ENCODE data around the gene SCML2. TPM values are rescaled to one million over a fixed set of nuclear protein-coding genes. Genes with fewer than 3 reads are reported as not detected.

SCML2 gene
- total RNA-seq, 2 experiments from 2014 or later = 0.30 to 0.73 TPM

DNA sequence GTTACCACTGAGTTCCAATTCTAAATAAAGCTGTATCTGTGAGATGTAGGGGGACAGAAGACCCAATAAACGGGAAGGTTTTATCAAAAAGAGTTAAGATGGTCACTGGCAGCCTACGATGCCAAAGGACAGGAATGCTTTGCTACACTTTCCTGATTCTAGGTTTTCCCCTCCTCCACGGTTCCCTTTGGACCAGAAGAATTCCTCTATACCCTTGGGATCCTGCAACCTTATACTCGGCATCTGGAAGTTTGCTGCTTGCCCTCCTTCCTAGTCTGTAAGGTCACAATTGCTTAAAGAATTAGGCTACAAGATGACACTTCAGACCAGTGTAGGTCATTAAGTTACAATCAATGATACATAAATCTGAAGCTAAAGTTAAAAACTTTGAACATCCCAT, 64.3 kb downstream of the SCML2 start:
- Histone ChIP-seq H3K36me3 (ENCODE audit: insufficient read depth, low read length) (no peaks in the 10 kb centered on the region), H3K27me3 (ENCODE audit: control insufficient read depth in 1 of 2, insufficient read depth in 2 of 2, low read length in 2 of 2) (no peaks in the 10 kb centered on the region), H3K27ac (ENCODE audit: low read depth in 1 of 2, low read length in 2 of 2) (no peak overlapping the region), H3K4me1 (ENCODE audit: insufficient read depth, low read length) (no peaks in the 10 kb centered on the region), H3K9me3 (ENCODE audit: control insufficient read depth in 1 of 2, insufficient read depth in 1 of 2, low read length in 2 of 2) (peaks cover 0 to 2% of the 10 kb centered on the region in 2 experiments), H3K4me3 (ENCODE audit: low read length) (no peak overlapping the region)
- Mint-ChIP-seq H3K27me3 (no peaks in the 10 kb centered on the region), H3K27ac (no peak overlapping the region), H3K9me3 (no peaks in the 10 kb centered on the region), H3K4me3 (no peak overlapping the region), H3K36me3 (ENCODE audit: low read depth) (no peaks in the 10 kb centered on the region), H3K4me1 (ENCODE audit: low read depth) (no peaks in the 10 kb centered on the region)
- intact Hi-C loops (cut with DNase I, micrococcal nuclease) = no loop called here
- ATAC-seq (ENCODE audit: poor library complexity) = no peak
- POLR2A ChIA-PET = no interaction called here
- no peak for DNase-seq
- CTCF ChIA-PET = no interaction called here
- TF ChIP-seq, protein P1, sequence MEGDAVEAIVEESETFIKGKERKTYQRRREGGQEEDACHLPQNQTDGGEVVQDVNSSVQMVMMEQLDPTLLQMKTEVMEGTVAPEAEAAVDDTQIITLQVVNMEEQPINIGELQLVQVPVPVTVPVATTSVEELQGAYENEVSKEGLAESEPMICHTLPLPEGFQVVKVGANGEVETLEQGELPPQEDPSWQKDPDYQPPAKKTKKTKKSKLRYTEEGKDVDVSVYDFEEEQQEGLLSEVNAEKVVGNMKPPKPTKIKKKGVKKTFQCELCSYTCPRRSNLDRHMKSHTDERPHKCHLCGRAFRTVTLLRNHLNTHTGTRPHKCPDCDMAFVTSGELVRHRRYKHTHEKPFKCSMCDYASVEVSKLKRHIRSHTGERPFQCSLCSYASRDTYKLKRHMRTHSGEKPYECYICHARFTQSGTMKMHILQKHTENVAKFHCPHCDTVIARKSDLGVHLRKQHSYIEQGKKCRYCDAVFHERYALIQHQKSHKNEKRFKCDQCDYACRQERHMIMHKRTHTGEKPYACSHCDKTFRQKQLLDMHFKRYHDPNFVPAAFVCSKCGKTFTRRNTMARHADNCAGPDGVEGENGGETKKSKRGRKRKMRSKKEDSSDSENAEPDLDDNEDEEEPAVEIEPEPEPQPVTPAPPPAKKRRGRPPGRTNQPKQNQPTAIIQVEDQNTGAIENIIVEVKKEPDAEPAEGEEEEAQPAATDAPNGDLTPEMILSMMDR (IDR thresholded peaks at IDR 0.05) = no peak

GRCh38 chrX:18288716-18289115, 65.8 kb downstream of the SCML2 start:
- H3K9me3 Mint-ChIP-seq = no peaks in the 10 kb centered on the region
- H3K27me3 ChIP-seq (ENCODE audit: control insufficient read depth in 1 of 2, insufficient read depth in 2 of 2, low read length in 2 of 2) = no peaks in the 10 kb centered on the region
- intact Hi-C loops (cut with DNase I, micrococcal nuclease) = no loop called here
- no peak overlapping the region for H3K4me3 Mint-ChIP-seq
- no peaks in the 10 kb centered on the region for H3K4me1 ChIP-seq (ENCODE audit: insufficient read depth, low read length)
- no peaks in the 10 kb centered on the region for H3K4me1 Mint-ChIP-seq (ENCODE audit: low read depth)
- DNase-seq (no peak), ATAC-seq (ENCODE audit: poor library complexity) (no peak)
- no peaks in the 10 kb centered on the region for H3K27me3 Mint-ChIP-seq
- H3K27ac ChIP-seq (ENCODE audit: low read depth in 1 of 2, low read length in 2 of 2) = no peak overlapping the region
- H3K9me3 ChIP-seq (ENCODE audit: control insufficient read depth in 1 of 2, insufficient read depth in 1 of 2, low read length in 2 of 2) = no peaks in the 10 kb centered on the region
- H3K4me3 ChIP-seq (ENCODE audit: low read length) = no peak overlapping the region
- H3K27ac Mint-ChIP-seq = no peak overlapping the region
- no peaks in the 10 kb centered on the region for H3K36me3 ChIP-seq (ENCODE audit: insufficient read depth, low read length)
- H3K36me3 Mint-ChIP-seq (ENCODE audit: low read depth) = no peaks in the 10 kb centered on the region
- CTCF ChIA-PET = no interaction called here
- POLR2A ChIA-PET = no interaction called here
- TF ChIP-seq, protein P1 (IDR thresholded peaks at IDR 0.05) = no peak

DNA sequence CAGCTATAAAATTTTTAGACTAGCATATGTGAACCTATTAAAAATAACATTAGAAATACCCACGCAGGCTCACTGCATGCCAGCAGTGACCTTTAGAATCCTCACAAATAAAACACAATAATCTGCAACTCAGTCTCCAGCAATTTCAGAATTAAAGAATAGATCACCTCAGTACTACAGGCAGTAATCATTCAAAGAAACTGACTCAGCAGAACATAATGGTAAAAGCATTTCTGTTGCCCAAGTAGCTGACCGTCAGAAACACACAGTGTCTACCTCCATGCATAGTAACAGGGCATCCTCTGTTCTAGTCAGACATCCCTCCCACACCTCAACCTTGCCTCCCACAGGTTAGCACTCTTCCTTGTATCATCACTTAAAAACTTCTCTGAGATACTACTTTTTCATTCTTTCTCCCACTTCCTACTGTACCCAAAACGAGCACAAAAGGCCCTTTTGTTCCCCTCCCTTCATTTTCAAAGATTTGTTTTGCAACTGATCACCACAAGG, 68.1 kb downstream of the SCML2 start:
- no peaks in the 10 kb centered on the region for H3K9me3 Mint-ChIP-seq
- no peaks in the 10 kb centered on the region for H3K9me3 ChIP-seq (ENCODE audit: control insufficient read depth in 1 of 2, insufficient read depth in 1 of 2, low read length in 2 of 2)
- no peaks in the 10 kb centered on the region for H3K36me3 Mint-ChIP-seq (ENCODE audit: low read depth)
- no peaks in the 10 kb centered on the region for H3K36me3 ChIP-seq (ENCODE audit: insufficient read depth, low read length)
- H3K4me1 Mint-ChIP-seq (ENCODE audit: low read depth) = no peaks in the 10 kb centered on the region
- H3K27ac Mint-ChIP-seq = no peak overlapping the region
- no peak for DNase-seq
- H3K4me3 Mint-ChIP-seq = no peak overlapping the region
- ChIA-PET CTCF (no interaction called here), POLR2A (no interaction called here)
- H3K27me3 Mint-ChIP-seq = no peaks in the 10 kb centered on the region
- no peak overlapping the region for H3K4me3 ChIP-seq (ENCODE audit: low read length)
- H3K27ac ChIP-seq (ENCODE audit: low read depth in 1 of 2, low read length in 2 of 2) = no peak overlapping the region
- TF ChIP-seq, protein P1 (IDR thresholded peaks at IDR 0.05) = no peak
- ATAC-seq (ENCODE audit: poor library complexity) = no peak
- no peaks in the 10 kb centered on the region for H3K4me1 ChIP-seq (ENCODE audit: insufficient read depth, low read length)
- intact Hi-C loops (cut with DNase I, micrococcal nuclease) = no loop called here
- no peaks in the 10 kb centered on the region for H3K27me3 ChIP-seq (ENCODE audit: control insufficient read depth in 1 of 2, insufficient read depth in 2 of 2, low read length in 2 of 2)
